ENCODE data around the gene TRMT44. TPM values are rescaled to one million over a fixed set of nuclear protein-coding genes. Genes with fewer than 3 reads are reported as not detected.
A peak's percentile ranks its signal among the peaks of the same experiment; 100 is the strongest.
"Not testable (repeated sequence)": the region's sequence is repeated elsewhere in the genome, so short reads cannot be mapped to it uniquely, and the experiment has no call there.

The TRMT44 gene
- total RNA-seq, 1 donor from 2014 or later, result 17.9 TPM

DNA sequence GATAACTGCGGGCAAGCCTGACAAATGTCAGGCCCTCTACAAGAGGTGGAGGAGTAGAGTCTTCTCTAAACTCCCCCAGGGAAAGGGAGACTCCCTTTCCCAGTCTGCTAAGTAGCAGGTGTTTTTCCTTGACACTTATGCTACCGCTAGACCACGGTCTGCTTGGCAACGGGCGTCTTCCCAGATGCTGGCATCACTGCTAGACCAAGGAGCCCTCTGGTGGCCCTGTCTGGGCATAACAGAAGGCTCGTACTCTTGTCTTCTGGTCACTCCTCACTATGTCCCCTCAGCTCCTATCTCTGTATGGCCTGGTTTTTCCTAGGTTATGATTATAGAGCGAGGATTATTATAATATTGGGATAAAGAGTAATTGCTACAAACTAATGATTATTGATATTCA lies 33.7 kb upstream of the TRMT44 start:
- DNase-seq (ENCODE audit: low read depth), result not testable (repeated sequence)

DNA sequence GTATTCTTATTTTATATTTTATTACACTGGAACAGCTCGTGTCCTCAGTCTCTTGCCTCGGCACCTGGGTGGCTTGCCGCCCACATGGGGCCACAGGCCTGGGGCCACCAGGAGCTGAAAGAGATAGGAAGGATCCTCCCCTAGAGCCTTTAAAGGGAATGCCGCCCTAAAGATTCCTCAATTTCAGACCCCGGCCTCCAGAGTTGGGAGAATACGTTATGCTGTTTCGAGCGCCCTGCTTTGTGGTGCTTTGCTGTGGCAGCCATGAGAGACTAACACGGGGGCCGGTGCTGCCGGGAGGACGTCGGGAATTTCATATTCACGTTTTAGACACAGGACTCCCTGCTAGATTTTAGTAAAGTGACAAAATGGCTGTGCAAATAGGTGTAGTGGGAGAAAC lies 33.3 kb upstream of the TRMT44 start:
- DNase-seq (ENCODE audit: low read depth), result no peak
- TF ChIP-seq, protein P1, sequence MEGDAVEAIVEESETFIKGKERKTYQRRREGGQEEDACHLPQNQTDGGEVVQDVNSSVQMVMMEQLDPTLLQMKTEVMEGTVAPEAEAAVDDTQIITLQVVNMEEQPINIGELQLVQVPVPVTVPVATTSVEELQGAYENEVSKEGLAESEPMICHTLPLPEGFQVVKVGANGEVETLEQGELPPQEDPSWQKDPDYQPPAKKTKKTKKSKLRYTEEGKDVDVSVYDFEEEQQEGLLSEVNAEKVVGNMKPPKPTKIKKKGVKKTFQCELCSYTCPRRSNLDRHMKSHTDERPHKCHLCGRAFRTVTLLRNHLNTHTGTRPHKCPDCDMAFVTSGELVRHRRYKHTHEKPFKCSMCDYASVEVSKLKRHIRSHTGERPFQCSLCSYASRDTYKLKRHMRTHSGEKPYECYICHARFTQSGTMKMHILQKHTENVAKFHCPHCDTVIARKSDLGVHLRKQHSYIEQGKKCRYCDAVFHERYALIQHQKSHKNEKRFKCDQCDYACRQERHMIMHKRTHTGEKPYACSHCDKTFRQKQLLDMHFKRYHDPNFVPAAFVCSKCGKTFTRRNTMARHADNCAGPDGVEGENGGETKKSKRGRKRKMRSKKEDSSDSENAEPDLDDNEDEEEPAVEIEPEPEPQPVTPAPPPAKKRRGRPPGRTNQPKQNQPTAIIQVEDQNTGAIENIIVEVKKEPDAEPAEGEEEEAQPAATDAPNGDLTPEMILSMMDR (conservative IDR thresholded peaks at IDR 0.05; ENCODE audit: low read depth, low read length), result no peak
- H3K4me3 ChIP-seq (ENCODE audit: low read depth, low read length), result no peak overlapping the region

More for the DNA sequence above, 33.7 kb upstream of the TRMT44 start:
- not testable (repeated sequence) for H3K4me3 ChIP-seq (ENCODE audit: low read depth, low read length)
- TF ChIP-seq, protein P1 (conservative IDR thresholded peaks at IDR 0.05; ENCODE audit: low read depth, low read length), result peak; percentile 36

DNA sequence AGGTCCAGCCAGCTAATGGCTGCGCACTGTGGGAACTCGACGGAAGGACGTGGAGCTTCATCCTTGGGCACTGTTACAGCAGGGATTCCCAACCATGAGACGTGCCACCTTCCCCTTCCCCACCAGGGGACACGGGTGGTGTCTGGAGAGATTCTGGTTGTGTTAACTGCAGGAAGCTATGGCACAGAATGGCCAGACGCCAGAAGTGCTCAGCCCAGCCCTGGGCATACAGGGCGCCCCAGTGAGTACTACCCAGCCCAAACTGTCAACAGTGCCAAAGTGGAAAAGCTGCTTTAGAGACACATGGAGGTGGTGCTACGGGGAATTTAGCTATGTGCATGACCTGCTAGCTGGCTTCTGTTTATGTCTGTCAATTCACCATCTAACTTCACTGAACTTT lies 32.8 kb upstream of the TRMT44 start:
- no peak for DNase-seq (ENCODE audit: low read depth)
- H3K4me3 ChIP-seq (ENCODE audit: low read depth, low read length), result no peak overlapping the region
- TF ChIP-seq, protein P1 (conservative IDR thresholded peaks at IDR 0.05; ENCODE audit: low read depth, low read length), result no peak

DNA sequence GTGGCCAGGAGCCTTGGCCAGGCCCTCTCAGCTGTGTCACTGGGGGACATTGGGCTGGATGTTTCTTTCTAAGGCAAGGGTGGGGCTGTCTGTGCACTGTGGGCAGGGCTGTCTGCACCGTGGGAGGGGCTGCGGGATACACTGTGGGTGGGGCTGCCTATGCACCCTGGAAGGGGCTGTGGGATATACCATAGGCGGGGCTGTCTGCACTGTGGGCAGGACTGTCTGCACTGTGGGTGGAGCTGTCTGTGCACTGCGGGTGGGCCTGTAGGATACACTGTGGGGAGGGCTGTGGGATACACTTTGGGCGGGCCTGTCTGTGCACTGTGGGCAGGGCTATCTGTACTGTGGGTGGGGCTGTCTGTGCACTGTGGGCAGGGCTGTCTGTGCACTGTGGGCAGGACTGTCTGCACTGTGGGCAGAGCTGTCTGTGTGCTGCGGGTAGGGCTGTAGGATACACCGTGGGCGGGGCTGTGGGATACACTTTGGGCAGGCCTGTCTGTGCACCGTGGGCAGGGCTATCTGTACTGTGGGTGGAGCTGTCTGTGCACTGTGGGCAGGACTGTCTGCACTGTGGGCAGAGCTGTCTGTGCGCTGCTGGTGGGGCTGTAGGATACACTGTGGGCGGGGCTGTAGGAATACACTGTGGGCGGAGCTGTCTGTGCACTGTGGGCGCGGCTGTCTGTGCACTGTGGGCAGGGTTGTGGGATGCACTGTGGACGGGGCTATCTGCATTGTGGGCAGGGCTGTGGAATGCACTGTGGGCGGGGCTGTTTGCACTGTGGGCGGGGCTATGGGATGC lies 31.1 kb upstream of the TRMT44 start:
- DNase-seq (ENCODE audit: low read depth), result no peak
- TF ChIP-seq, protein P1 (conservative IDR thresholded peaks at IDR 0.05; ENCODE audit: low read depth, low read length), result no peak
- H3K4me3 ChIP-seq (ENCODE audit: low read depth, low read length), result no peak overlapping the region

DNA sequence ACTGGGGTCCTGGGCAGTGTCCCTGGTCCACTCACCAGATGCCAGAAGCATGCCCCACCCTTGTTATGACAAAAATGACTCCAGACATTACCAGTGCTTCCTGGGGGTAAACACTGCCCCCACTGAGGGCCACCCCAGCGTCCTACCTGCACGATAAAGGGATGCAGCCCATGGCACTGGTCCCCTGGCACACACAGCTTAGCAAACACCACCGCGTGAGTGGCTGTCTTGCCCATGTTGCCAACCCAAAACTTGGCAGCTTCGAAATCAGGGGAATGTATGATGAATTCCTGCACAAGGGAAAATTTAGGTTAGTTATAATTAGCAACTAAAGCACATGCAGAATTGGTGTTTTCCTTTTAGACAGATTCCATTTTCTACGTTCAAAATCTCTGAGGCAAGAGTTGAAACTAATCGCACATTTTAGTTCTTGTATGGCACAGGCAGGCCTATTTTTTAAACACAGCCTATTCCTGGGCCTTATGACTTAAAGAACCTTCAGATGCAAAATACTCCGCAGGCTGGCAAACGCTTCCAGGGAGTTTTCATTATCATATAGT lies 30.4 kb upstream of the TRMT44 start:
- no peak overlapping the region for H3K4me3 ChIP-seq (ENCODE audit: low read depth, low read length)
- DNase-seq (ENCODE audit: low read depth), result no peak
- TF ChIP-seq, protein P1 (conservative IDR thresholded peaks at IDR 0.05; ENCODE audit: low read depth, low read length), result no peak

DNA sequence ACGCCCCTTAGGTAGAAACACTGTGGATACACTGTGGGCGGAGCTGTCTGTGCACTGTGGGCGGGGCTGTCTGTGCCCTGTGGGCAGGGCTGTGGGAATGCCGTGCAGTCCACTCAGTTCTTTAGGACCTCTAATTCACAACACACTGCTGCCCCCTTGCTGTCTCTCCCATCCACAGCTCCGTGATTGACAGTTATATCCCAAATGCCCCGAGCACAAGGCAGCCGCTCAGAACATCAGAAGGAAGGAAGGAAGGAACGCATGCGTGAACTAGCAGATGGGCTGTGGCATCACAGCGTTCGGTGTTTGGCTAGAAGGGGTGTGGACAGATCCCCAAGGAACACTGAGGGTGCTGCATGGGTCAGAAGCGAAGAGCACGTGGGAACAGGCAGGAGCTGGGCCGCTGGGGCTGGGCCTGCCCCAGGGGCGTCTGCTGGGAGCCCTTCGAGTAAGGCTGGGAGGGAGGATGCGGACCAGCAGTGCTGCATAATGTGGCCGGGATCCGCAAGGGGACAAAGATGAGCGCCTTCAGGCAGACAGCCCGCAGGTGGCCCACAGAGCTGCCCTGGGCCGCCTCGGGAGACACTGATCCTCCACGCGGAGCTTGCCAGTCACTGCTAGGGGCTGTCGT lies 29.8 kb upstream of the TRMT44 start:
- TF ChIP-seq, protein P1 (conservative IDR thresholded peaks at IDR 0.05; ENCODE audit: low read depth, low read length), result peak; percentile 47
- no peak for DNase-seq (ENCODE audit: low read depth)
- H3K4me3 ChIP-seq (ENCODE audit: low read depth, low read length), result no peak overlapping the region
